Activated T-cell treated with anti-CD3 and anti-CD28 coated beads, Interleukin-2, amount 50 U/mL, for 1 hour (primary cell): Measurements from ENCODE around the gene PTGDR2.

Experiments used
- DNase-seq: peaks from one replicate; pipeline ENCODE4 v3.0.0-alpha.2; 2020

Gene PTGDR2

DNA sequence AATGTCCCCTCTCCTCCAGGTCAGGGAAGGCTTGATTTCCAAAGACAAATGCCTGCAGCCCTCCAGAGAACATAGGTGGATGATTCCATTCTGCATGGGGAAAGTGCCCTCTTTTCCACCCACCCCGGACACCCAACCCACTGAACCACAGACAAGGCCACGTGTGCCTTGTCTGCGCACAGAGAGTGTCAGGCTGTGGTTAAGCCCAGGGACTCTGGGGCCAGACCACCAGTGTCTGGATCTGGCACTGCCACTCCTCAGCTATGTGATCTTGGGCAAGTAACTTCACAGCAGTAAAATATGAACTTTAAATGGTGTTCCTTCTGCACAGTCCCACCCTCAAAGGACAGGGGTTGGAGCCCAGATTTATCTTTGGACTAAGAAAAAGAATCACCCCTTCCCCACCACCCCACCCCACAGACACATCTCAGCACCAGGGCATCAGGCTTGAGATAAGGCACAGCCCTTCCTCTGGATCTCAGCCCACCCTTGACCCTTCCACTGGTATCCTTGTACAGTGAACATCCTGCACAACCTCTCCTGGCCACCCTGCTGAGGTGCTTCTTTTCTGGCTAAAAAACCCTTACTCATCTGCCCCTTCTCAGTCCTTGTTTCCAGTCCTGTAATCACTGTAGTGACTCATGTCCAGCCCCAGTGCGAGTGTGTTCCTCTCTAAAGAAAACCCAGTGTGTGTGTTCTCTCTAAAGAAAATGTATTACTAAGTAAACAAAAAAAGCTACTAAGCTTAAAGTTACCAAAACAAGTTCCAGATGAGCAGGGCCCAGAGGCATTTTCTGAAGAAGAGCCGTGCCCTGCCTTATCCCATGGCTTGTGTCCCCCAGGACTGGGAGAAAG, 1.9 kb upstream of the PTGDR2 start:
- no peak for DNase-seq

DNA sequence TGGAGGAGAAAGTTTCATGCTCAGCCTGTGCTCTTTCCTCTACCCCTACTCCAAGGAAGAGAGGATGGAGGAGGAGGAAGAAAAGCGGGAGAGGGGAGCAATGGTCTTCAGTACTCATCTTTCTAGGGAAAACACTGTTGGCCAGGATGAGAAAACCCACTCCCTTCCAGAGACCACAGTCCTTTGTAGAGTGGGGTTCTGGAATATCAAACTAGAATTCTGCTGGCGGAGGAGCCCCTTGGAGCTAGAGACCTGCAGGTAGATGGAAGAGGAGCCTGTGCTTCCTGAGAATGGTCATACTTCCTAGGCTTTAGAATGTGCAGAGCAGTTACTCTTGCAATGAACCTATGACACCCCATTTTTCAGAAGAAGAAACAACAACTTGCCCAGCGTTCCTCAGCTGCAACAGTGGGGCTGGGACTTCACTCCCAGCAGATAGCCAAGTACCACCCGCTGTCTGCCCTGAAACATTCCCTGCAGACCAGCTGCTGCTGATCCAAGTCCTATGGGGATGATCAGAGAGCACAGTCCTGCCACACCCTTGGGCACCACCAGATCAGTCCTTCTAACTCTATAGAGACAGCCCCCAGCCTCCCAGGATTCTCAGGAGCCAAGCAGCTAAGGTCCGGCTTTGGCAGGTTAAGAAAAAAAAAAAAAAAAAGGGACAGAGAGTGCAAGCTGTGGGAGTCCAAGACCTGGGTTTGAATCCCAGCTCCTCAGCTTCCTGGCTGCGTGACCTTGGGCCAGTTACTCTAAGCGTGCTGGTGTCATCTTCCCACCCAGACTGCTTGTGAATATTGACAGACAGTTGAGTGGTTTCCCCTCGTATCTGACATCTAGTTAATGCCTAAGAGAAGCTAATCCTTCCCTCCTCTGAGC, 664 bp downstream of the PTGDR2 start:
- DNase-seq, result no peak

DNA sequence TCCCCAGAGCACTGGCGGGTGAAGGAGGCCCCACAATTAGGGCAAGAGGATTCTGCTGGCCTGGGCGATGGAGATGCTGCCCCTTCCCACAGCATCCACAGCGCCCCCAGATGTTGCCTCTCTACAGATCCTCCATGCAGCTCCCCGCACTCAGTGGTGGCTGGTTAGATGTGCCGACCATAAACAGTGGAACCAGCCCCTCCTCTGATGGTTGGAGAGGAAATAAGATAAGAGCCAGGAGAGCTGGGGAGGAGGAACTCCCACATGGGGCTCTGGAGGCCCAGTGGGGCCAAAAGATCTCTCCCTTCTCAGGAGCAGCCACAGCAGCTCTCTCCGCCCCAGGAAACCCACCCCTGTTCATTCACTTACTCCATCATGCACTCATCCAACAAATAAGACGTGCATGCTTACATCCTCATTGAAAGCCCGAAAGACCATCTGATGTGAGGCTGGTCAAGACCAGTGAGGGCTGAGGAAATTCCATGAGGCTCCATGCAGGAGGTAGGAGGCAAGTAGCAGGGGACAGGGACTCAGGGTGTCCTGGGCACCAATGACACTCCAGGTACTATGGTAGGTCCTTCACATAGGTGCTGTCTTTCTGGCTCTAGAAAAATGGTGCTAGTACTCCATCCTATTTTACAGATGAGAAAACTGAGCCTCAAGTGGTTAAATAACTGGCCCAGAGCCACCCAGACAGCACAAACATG, 1.5 kb downstream of the PTGDR2 start:
- DNase-seq, result no peak

DNA sequence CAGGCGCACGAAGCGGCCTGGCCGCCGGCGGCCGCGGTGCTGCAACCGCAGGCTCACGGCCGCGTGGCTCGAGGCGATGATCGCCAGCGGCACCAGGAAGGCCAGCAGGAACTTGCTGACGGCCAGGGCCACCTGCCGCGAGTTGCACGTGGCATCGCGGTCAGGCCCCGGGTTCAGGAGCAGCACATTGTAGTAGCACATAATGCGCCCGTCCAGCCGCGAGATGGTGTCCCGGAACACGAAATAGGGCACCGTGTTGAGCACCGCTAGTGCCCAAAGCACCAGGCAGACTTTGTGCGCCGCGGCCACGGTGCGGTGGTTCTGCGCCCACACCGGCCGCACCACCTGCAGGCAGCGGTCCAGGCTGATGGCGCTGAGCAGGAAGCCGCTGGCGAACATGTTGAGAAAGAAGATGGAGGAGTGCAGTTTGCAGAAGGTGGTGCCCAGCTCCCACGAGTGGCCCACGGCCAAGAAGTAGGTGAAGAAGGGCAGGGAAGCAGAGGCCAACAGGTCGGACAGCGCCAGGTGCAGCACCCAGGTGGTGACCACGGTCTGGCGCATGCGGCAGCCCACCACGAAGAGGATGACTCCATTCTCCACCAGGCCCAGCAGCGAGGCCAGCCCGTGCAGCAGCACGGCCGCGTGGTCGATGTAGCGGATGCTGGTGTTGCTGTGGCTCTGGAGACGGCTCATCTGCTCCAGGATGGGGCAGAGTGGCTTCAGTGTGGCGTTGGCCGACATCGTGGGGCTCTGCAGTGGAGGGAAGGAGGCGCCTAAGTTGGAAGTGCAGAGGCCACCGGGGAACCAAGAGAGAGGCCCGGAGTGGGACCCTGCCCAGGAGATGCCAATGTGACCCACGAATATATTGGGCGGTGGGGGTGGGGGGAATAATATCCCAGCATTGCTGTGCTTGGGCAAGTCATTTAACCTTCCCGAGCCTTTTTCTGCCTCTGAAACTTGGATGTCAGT, 2.5 kb downstream of the PTGDR2 start:
- no peak for DNase-seq

DNA sequence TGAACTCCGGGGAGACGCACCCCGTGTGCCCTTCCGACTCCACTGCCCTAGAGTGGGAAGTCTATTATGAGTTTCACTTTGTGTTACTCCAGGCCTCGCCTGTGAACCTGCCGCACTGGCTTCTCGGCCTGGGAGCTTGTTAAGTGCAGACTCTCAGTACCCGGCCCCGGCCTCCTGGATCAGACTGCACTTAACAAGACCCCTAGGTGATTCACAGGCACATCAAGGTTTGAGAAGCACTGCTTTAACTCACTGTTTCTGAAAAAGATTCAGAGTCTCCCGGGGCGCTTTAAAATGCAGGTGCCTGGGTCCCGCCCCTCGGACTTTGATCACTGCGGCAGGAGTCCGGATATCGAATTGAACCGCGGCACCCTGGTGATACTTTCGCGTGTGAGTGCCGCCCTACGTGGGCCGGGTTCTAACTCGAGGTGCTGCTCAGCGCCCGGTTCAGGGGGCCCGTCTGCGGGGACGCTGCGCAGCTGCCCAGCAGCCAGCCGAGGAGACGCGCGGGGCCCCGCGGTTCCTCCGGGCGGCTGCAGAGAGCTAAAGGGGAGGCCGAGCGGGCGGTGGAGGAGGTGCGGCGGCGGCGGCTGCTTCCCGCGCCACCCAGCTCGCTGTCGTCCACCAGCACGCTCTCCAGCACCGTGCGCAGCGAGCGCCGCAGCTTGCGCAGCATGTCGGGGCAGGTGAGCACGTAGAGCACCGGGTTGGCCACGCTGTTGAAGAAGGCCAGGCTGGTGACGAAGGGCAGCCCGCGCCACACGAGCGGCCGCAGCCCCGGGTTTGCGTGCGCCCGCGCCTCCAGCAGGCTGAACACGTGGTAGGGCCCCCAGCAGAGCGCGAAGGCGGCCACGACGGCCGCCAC, 3.4 kb downstream of the PTGDR2 start:
- DNase-seq, result no peak

DNA sequence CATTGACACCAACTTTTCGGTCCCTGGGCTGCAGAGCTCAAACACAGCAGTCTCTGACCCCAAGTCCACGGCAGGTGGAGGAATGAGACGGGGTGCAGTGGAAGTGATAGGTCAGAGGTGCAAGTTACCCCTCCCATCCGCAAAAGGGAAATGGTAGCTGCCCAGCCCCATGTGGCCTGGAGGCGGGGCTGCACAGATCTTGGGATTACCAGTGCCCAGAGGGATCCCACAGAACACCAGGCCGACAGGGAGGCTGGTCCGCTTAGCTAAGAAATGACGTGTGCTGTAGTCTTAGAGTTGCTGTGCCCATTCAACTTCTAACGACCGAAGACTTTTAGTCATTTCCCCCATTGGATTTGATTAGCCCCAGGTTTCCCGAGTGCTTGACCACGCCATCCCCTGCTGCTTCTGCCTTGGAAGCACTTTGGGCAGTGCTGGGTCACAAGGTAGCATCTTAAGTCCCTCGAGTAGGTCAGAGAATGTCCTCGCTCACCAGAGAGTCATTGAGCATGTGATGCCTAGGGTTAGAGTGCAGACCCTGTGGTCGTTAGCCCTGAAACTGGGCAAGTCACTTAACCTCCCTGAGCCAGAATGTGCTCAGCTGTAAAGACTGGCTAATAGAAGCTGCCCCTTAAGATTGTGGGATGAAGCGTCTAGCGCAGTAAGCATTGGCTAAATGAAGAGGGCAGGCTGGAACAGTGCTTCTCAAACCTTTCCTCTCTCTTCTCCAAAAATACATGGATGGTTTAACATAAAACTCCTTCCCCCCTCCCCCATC, 4.2 kb downstream of the PTGDR2 start:
- DNase-seq, result no peak

DNA sequence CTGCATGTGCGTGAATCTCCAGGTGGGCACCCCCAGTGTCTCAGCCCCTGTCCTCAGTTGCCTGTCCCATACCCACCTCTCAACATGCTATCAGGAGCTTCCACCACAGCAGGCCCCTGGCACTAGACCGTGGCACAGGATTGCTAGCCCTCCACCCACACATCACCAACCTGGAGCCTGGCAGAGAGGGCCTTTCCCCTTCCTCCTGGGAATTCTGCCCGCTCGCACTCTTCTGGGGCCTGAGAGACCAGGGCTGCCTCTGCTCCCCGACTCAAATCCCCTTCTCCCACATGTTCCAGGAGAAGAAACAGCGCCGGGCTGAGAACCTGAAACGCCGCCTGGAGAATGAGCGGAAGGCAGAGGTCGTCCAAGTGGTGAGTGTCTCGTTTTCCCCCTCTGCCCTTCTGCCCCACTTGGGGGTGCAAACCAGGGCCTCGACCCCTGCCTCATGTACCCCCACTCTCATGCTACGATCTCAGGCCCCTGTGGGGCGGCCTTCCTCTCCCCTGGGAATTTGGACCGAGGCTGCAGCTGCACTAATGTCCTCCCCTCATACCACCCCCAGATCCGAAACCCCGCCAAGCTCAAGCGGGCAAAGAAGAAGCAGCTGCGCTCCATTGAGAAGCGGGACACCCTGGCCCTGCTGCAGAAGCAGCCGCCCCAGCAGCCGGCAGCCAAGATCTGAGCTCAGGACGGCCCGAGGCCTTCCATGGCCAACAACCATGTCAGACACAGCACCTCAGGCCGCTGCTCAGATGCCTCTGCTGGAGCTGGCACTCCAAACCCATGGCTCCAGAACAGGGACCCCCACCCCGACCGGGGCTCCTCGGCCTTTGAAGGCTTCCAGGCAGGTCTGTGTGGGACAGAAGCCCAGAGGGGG, 5.9 kb downstream of the PTGDR2 start:
- no peak for DNase-seq

DNA sequence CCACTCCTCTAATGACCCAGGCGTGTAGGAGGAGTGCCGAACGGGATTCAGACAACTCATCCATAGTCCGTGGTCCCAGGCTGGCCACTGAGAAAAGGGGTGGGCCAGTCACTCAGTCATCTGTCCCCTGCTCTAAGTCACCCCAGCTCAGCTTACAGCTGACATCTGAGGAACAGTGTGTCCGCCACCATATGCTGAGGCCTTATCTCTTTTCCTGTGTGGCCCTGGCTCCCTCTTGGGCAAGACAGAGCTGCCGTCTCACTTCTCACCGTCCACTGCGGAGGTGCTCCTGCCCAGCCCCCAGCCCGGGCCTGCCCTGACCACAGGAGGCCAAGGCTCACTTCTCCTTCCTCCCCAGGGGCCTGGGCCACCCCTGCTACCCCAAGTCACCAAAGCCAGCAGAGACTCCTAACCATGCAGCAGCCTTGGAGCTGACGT, 7.0 kb downstream of the PTGDR2 start:
- DNase-seq, result no peak

DNA sequence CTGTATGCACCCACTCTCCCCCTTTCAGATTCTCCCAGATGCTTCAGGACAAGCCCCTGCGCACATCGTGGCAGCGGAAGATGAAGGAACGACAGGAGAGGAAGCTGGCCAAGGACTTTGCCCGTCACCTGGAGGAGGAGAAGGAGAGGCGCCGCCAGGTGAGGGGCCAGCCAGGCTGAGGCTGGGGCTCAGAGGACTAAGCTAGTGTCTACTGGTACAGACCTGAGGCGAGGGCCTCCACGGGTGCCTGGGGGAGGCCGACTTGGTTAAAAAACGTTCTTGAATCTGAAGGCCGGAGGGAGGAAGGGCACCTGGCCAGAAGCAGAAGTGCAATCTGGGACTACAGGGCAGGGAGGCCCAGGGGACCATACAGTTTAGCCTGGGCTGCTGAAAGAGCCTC, 7.9 kb downstream of the PTGDR2 start:
- no peak for DNase-seq

DNA sequence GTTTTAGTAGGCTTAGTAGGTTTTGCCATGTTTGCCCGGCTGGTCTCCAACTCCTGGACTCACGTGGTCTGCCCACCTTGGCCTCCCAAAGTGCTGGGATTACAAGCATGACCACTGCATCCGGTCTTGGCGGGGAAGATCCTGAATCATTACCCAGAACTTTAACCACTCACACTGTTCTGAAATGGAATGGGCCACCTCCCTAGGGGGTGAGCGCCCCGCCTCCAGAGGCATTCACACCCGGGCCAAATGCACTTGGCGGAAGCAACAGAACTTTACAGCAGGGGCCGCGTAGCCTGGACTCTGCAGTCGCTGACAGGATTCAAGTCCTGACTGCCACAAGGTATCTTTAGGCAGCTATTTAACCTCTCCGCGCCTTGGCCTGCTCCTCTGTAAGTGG, 8.5 kb downstream of the PTGDR2 start:
- DNase-seq, result no peak

DNA sequence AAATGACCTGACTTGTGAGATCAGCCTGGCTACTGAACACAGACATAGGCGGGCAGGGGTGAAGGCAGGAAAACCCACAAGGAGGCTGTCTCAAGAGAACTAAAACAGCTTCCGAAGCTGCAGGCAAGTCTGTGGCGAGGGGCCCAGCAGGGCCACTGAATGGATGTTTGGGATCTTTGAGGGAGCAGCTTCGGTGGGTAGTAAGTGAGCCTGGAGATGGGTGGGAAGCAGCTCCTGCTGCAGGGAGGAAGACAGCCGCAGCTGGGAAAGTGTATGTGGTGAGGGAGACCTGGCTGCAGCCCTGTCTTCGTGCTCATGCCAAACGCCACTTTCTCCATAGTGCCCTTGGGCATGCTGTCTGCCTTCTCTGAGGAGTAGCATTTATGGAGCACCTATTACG, 10.4 kb downstream of the PTGDR2 start:
- no peak for DNase-seq

DNA sequence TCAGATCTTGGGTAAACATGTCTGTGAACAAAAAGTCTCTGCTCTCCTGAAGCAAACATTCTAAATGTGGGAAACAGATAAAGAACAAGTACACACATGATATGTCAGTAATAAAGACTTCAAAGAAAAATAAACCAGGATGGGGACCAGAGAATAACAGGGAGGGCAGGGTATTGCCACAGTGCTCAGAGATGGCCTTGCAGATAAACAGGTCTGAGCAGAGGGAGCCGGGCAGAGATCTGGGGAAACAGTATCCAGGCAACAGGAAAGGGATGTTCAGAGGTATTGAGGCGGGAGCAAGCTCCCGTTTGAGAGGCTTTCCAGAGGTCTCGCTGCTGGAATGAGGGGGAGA, 10.9 kb downstream of the PTGDR2 start:
- DNase-seq, result no peak

DNA sequence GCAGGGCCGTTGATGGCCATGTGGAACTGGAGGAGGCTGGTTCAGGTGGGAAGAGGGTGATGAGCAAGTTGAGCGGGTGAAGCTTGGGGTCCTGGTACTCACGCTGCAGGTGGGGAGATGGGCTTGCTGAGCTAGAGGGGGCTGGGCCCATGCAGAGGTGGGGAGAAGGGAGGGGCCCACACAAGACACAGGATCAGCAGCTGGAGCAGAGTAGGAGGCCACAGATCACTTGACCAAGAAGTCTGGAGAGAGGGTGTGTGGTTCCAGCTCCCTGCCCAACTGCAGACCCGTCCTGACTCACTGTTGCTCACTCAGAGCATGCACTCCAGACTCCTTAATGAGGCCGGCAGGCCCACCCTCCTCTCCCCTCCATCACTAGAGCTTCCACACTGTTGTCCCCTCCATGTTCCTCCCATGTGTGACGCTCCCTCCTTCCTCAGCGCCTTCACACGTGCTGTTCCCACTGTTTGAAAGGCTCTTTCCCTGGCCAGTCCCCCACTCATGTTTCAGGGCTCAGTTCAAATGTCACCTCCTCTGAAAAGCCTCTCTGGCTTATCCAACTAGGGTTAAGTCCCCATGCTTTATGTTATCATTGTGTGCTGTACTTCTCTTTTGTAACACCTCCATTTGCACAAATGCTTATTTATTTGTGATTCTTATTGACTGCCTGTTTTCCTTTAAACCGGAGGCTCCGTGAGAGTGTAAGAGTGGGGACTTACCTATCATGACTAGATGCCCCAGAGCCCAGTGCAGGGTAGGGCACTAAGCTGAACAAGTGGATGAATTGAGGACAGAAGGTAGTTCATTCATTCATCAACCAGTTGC, 11.5 kb downstream of the PTGDR2 start:
- no peak for DNase-seq

DNA sequence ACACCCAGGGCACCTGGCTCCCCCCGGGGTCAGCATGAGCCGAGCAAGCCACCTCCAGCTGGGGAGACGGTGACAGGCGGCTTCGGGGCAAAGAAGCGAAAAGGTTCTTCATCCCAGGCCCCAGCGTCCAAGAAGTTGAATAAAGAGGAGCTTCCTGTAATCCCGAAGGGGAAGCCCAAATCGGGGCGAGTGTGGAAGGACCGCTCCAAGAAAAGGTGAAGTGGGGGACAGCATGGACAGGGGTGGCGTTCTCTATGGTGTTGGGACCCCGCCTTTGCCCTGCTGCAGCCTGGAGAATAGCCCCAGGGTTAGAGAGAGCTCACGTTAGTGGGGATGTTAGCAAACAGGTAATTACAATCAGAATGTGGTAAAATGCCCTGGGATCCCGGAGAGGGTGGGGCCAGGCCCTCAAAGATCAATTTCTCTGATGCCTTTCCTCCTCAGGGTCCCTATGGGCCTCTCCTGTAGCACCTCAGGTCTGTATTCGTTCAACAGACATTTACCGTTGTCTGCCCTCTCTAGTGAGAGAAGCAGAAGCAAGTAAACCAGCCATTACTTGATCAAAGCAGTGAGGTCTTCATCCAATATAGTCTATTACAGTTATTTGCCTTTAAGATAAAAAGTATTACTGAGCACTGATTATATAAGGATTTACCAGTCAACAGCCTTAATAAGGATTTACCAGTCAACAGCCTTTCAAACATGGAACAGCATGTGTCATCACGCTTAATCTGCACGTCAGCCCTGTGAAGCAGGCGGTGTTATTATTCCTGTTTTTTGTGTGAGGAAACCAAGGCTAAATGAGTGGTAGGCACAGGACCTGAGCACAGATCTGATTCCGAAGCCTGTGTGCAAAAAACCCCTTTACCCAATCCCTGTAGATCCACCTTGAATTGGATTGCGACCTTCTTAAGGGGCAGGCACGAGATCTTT, 12.8 kb downstream of the PTGDR2 start:
- no peak for DNase-seq

DNA sequence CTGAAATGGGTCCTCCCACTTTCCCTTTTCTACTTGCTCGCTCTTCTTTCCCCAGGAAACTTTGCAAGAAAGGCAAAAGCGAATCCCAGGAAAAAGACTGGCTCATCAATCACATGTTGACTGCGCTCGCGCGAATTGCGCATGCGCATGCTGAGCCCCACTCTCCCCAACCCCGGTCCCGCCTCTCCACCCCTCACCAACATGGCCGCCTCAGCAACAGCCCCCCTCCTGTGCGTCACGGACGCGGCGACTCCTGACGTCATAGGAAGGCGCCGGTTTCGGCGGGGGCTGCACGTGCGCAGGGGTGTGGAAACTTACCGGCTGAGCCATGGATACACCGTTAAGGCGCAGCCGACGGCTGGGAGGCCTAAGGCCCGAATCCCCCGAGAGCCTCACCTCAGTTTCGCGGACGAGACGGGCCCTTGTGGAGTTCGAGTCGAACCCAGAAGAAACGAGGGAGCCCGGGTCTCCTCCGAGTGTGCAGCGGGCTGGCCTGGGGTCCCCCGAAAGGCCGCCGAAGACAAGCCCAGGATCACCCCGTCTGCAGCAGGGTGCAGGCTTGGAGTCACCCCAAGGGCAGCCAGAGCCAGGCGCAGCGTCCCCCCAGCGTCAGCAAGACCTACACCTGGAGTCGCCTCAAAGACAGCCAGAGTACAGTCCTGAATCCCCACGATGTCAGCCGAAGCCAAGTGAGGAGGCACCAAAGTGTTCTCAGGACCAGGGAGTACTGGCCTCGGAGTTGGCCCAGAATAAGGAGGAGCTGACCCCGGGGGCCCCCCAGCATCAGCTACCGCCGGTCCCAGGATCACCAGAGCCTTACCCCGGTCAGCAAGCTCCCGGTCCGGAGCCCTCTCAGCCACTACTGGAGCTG, 13.7 kb downstream of the PTGDR2 start, which contains the start of gene CCDC86:
CCDC86 (plus strand) TSS at position 317 of the 871 bp plus-strand sequence; CDS start at position 329, 12 bp downstream.
- DNase-seq, result peak; percentile 100
